Measurements from ENCODE around the gene CELSR1.
"Not testable (repeated sequence)": the region's sequence is repeated elsewhere in the genome, so short reads cannot be mapped to it uniquely, and the experiment has no call there.

The CELSR1 gene

DNA sequence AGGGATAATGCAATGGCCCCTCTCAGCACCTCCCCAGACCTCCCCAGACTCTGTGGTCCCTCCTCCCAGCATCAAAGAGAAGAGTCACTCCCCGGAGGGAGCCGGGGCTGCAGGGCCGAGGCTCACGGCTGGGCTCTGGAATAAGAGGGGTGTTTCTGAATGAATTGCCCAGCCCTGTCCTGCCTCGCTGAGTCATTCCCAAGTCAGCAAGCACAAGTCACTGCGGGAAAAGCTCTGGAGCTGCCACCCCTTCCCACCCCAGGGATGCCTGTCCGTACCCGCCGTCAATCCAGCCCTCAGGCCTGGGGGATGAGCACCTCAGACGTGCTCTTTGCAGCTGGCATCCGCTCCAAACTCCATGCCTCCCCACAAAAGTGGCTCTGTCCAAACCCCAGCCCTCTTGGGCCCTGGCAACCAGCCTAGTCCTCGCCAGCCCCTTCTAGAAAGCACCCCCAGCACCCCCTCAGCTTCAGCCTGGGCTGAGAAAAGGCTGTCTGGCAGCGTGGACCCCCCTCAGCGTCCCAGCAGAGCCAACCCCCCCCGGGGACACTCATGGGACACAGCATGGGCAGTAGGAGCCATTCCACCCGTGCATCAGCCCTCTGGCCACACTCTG is 22.7 kb downstream of the CELSR1 start:
- in situ Hi-C loops (cut with MboI; ENCODE audit: low sequenced_read_pairs) = no loop called here

- in situ Hi-C loops (cut with MboI; ENCODE audit: low sequenced_read_pairs) = no loop called here
These were observed 23.4 kb downstream of the CELSR1 start for GRCh38 chr22:46513908-46514550.

- in situ Hi-C loops (cut with MboI; ENCODE audit: low sequenced_read_pairs) = no loop called here
These were observed 24.7 kb downstream of the CELSR1 start for GRCh38 chr22:46512683-46513082.

DNA sequence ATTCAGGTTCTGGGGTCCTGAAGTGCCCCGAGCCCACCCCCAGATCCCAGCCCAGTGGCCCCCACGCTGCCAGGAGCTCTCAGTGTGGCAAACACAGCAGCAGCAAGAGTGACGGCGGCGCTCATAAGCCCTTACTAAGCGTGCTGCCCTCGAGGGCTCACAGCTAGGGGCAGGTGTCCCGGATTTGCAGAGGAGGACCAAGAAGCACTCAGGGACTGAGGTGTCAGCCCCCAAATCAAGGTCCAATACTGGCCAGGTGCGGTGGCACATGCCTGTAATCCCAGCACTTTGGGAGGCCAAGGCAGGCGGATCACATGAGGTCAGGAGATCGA is 25.4 kb downstream of the CELSR1 start:
- in situ Hi-C loops (cut with MboI; ENCODE audit: low sequenced_read_pairs) = no loop called here

DNA sequence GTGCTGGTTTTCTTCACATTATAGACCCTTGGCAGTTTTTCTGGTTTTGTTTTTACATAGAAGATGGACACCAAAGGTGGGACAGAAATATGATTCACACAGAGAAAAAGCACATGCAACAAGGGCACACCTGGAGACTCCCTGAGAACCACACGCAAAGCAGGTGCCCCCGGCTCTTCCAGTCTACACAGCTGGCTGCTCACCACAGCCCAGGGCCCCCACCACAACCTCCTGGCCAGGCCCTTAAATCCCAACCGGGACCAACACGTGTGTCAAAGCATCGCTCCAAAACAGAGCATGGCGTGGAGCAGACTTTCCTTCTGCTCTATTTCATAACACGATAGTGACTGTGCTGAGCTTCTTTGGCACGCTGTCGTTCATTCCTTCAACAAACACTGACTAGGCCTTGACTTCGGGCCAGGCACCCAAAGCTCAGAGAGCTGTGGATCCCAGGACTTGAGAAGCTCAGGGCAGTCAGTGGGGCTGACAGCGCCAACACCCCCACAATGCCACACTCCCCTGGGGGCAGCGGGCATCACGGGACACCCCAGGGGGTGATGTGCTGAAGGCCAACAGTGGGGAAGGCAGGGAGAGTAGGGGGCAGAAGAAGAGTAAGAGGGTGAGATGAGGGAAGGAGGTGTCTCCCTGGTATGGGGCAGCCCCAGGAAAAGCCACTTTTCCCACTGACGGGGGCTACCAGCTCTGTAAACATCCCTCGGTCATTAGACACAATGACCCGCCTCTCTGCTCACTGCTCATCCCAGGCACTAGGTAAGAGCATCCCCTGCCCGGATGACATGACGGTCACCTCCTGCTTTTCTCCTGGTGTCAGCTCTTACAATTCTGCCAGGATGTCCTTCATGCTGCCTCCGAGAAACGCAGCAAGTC is 26.0 kb downstream of the CELSR1 start:
- in situ Hi-C loops (cut with MboI; ENCODE audit: low sequenced_read_pairs) = no loop called here

DNA sequence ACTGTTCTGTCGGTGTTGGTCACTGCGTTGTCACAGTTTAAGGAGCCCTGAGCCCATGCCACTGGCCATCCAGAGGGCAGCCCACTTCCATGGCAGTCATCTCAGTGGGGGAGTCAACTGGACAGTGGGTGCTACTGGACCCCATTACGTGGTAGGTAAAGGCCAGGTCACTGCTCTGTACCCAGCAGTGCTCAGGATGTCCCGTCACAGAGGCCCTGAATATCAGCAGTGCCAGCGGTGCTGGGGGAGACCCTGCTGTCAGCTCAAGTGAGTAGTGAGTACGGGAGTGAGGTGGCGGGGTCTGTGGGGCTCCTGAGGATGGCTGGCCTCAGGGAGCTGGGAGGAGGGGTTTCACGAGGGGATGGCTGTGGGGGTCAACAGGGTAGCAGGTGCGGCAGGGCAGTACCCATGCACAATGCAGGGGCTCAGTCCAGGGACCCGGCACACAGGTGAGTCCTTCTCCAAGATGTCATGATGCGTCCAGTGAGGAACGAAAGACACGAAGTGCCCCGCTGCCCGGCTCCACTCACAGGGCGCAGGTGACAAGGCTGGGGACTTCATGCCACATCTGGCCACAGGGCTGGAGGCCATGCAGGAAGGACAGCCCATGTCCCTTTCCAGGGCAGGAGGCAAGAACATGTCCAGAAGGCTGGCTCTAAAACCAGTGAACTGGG is 27.9 kb downstream of the CELSR1 start:
- in situ Hi-C loops (cut with MboI; ENCODE audit: low sequenced_read_pairs) = no loop called here

GRCh38 chr22:46508491-46508999 is 28.9 kb downstream of the CELSR1 start:
- in situ Hi-C loops (cut with MboI; ENCODE audit: low sequenced_read_pairs) = no loop called here

- in situ Hi-C loops (cut with MboI; ENCODE audit: low sequenced_read_pairs) = no loop called here
These were observed 29.7 kb downstream of the CELSR1 start for GRCh38 chr22:46507451-46508425.

GRCh38 chr22:46504584-46504983 is 32.8 kb downstream of the CELSR1 start:
- in situ Hi-C loops (cut with MboI; ENCODE audit: low sequenced_read_pairs) = no loop called here

GRCh38 chr22:46502440-46503175 is 34.8 kb downstream of the CELSR1 start:
- in situ Hi-C loops (cut with MboI; ENCODE audit: low sequenced_read_pairs) = no loop called here

DNA sequence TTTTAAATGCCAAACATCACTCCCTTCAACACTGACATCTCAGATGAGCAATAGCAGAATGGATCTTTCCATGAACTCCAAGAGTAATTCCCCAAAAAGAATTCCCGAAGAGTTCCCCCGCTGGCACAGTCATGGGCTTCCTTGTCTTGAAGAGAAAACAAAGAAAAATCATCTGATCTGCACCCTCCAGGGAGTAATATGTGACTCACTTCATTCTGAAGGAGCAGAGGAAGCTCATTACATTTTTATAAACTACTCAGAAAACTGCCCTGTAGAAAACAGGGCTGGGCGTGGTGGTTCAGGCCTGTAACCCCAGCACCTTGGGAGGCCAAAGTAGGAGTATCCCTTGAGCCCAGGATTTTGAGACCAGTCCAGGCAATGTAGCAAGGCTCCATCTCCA is 35.7 kb downstream of the CELSR1 start:
- in situ Hi-C loops (cut with MboI; ENCODE audit: low sequenced_read_pairs) = no loop called here

- in situ Hi-C loops (cut with MboI; ENCODE audit: low sequenced_read_pairs) = not testable (repeated sequence)
These were observed 36.2 kb downstream of the CELSR1 start for GRCh38 chr22:46501265-46501664.

DNA sequence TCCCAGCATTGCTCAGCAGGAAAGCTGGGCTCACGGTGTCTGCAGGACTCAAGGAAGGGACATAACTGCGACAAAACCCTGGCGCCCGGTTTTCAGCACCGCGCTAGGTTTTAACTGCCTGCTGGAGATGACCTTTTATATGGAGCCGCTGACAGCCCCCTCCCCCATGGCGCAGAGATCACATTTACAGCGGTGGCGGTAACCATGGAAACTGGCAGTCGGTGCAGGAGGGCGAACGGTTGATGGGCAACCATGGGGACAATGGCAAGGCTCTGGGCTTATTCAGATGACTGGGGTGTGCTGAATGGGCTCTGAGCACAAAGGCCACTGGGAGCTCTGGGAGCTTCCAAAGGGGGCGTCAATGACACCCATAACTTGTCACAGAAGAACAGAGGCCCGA is 37.2 kb downstream of the CELSR1 start:
- in situ Hi-C loops (cut with MboI; ENCODE audit: low sequenced_read_pairs) = no loop called here

- in situ Hi-C loops (cut with MboI; ENCODE audit: low sequenced_read_pairs) = no loop called here
These were observed 37.6 kb downstream of the CELSR1 start for GRCh38 chr22:46499805-46500189.

- in situ Hi-C loops (cut with MboI; ENCODE audit: low sequenced_read_pairs) = no loop called here
These were observed 45.5 kb downstream of the CELSR1 start for GRCh38 chr22:46491946-46492345.

- in situ Hi-C loops (cut with MboI; ENCODE audit: low sequenced_read_pairs) = no loop called here
These were observed 46.9 kb downstream of the CELSR1 start for GRCh38 chr22:46490538-46490937.

- in situ Hi-C loops (cut with MboI; ENCODE audit: low sequenced_read_pairs) = no loop called here
These were observed 50.3 kb downstream of the CELSR1 start for GRCh38 chr22:46486996-46487717.

- in situ Hi-C loops (cut with MboI; ENCODE audit: low sequenced_read_pairs) = no loop called here
These were observed 52.4 kb downstream of the CELSR1 start for GRCh38 chr22:46484861-46485595.

Measured in HL-60/S4 treated with retinoic acid at 250 ng/mL for 4 days and 3 days (cell line).